ENCODE data around the gene ARMC2. TPM values are rescaled to one million over a fixed set of nuclear protein-coding genes. Genes with fewer than 3 reads are reported as not detected.
A peak's percentile ranks its signal among the peaks of the same experiment; 100 is the strongest.

ARMC2 gene
- total and polyA plus RNA-seq, 8 donors: 0.46 to 13.4 (median 2.3) TPM; not detected in 1

DNA sequence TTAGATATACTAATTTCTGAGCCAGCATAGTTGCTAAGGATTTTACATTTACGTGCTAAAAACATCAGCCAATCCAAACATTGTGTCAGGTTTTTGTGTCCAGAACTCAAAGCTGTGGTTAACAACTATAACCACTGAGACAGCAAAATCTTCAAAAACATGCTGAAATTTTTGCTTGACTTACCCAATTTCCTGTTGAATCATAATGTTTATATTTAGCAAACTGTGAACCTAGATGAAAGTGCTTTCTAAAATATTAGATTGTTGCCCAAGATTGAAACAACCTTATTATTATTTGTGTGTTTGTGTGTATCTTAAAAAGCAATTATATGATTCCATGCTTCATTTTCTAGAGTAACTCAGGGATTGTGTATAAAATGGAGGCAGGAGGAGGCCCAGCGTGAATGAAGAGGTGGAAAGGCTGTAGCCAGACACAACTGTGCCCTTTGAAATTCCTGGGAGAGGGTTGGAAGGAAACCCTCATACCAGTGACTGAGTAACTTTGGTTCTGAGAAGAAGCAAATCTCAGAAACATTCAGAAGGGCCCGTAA, 48.0 kb downstream of the ARMC2 start:
- Histone ChIP-seq H3K4me1 (peaks cover 10 to 43% (median 32%) of the 10 kb centered on the region in 4 donors), H3K4me3 (no peak overlapping the region), H3K36me3 (no peaks in the 10 kb centered on the region), H3K9me3 (no peaks in the 10 kb centered on the region), H3K27ac (peak overlapping the region; percentile 35 to 77 (median 63)), H3K27me3 (no peaks in the 10 kb centered on the region)
- intact Hi-C loops (cut with DNase I; ENCODE audit: low total_unique reads): no loop called here
- TF ChIP-seq, protein P1, sequence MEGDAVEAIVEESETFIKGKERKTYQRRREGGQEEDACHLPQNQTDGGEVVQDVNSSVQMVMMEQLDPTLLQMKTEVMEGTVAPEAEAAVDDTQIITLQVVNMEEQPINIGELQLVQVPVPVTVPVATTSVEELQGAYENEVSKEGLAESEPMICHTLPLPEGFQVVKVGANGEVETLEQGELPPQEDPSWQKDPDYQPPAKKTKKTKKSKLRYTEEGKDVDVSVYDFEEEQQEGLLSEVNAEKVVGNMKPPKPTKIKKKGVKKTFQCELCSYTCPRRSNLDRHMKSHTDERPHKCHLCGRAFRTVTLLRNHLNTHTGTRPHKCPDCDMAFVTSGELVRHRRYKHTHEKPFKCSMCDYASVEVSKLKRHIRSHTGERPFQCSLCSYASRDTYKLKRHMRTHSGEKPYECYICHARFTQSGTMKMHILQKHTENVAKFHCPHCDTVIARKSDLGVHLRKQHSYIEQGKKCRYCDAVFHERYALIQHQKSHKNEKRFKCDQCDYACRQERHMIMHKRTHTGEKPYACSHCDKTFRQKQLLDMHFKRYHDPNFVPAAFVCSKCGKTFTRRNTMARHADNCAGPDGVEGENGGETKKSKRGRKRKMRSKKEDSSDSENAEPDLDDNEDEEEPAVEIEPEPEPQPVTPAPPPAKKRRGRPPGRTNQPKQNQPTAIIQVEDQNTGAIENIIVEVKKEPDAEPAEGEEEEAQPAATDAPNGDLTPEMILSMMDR (IDR thresholded peaks at IDR 0.05): no peak
- peak in 2 of 3 donors; percentile 9 to 15 for TF ChIP-seq POLR2AphosphoS5 (IDR thresholded peaks at IDR 0.05)
- TF ChIP-seq POLR2A (IDR thresholded peaks at IDR 0.05): no peak
- DNase-seq: peak in 1 of 2 donors; percentile 48
- 41 to 53% (median 48%) methylated on average over 3 of the region's 3 CpGs for WGBS, 5 donors

DNA sequence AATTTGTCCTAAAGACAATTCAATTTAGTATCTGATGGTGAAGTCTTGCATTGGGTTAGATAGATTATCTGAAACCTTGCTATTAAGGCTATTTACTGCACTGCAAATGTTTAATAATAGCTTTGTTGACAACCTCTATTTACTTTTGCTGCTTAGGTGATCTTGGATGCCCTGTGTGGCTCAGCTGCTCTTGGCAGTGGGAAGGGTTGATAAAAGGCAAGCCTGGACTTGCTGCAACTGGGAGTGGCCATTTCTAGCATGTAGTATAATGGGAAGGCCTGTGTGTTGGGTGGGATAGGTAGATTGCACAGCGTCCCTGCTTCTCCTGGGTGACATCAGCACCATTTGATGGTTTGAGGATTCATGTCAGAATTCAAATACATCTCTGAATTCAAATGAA, 49.1 kb downstream of the ARMC2 start:
- peak; percentile 54 to 68 for DNase-seq
- TF ChIP-seq, protein P1 (IDR thresholded peaks at IDR 0.05): no peak
- TF ChIP-seq POLR2AphosphoS5 (IDR thresholded peaks at IDR 0.05): peak in 2 of 3 donors; percentile 31 to 47
- no peak overlapping the region for H3K4me3 ChIP-seq
- H3K27me3 ChIP-seq: no peaks in the 10 kb centered on the region
- H3K36me3 ChIP-seq: no peaks in the 10 kb centered on the region
- peaks cover 14 to 52% (median 39%) of the 10 kb centered on the region in 4 donors for H3K4me1 ChIP-seq
- WGBS, 5 donors: 36 to 72% (median 41%) methylated on average over 1 of the region's 1 CpG
- no peaks in the 10 kb centered on the region for H3K9me3 ChIP-seq
- intact Hi-C loops (cut with DNase I; ENCODE audit: low total_unique reads): no loop called here
- peak overlapping the region in 2 of 5 donors; percentile 15 to 77 for H3K27ac ChIP-seq

DNA sequence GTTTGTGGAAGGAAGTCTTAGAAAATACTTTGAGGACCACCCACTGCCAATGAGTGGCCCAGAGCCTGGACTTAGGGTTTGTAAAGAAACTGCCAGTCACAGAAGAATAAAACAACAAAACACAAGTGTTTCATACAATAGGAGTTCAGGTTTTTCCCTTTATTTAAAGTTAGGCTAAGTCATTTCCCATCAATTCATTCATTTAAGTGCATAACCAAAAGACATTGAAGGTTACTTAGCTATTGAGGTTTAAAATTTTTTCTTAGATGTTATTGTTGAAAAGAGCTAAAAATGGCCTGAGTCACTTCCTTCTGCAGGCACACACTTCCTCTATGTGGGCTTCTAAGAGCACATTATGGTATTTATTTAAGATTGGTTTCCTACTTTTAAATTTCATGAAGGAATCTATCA, 54.2 kb downstream of the ARMC2 start:
- no peaks in the 10 kb centered on the region for H3K36me3 ChIP-seq
- TF ChIP-seq POLR2AphosphoS5 (IDR thresholded peaks at IDR 0.05): no peak
- no peak for TF ChIP-seq EP300 (IDR thresholded peaks at IDR 0.05)
- TF ChIP-seq, protein P1 (IDR thresholded peaks at IDR 0.05): no peak
- TF ChIP-seq POLR2A (IDR thresholded peaks at IDR 0.05): no peak
- H3K4me3 ChIP-seq: no peak overlapping the region
- no peaks in the 10 kb centered on the region for H3K9me3 ChIP-seq
- H3K27ac ChIP-seq: peak overlapping the region in 3 of 5 donors; percentile 41 to 76 (median 69)
- peaks cover 9 to 57% (median 48%) of the 10 kb centered on the region in 4 donors for H3K4me1 ChIP-seq
- intact Hi-C loops (cut with DNase I; ENCODE audit: low total_unique reads): no loop called here
- peak in 1 of 2 donors; percentile 28 for DNase-seq
- no peaks in the 10 kb centered on the region for H3K27me3 ChIP-seq

DNA sequence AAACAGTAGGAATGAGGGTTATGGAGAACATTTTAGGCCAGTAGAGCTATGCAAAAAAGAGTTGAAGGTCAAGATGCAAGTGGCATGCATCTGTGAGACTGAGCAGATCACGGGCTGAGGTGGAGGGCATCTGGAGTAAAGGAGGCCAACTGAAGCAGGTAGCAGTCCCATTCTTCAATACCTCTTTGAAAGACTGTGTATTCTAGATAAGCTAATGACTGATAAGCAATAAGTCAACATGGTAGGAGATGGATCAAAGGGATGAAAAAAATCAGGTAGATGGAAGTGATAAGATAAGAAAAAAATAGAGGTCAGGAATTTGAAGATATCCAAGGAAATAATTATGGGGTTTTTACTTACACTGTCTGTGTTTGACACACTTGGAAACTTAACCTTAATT, 55.6 kb downstream of the ARMC2 start:
- no peaks in the 10 kb centered on the region for H3K9me3 ChIP-seq
- DNase-seq: peak; percentile 67 to 69
- intact Hi-C loops (cut with DNase I; ENCODE audit: low total_unique reads): no loop called here
- no peaks in the 10 kb centered on the region for H3K36me3 ChIP-seq
- peak overlapping the region in 2 of 5 donors; percentile 69 to 76 for H3K27ac ChIP-seq
- no peak overlapping the region for H3K4me3 ChIP-seq
- no peaks in the 10 kb centered on the region for H3K27me3 ChIP-seq
- H3K4me1 ChIP-seq: peaks cover 9 to 54% (median 40%) of the 10 kb centered on the region in 4 donors
- TF ChIP-seq, protein P1 (IDR thresholded peaks at IDR 0.05): no peak
- TF ChIP-seq POLR2AphosphoS5 (IDR thresholded peaks at IDR 0.05): peak in 2 of 3 donors; percentile 75 to 86
- TF ChIP-seq POLR2A (IDR thresholded peaks at IDR 0.05): no peak
- 36 to 58% (median 45%) methylated on average over 1 of the region's 1 CpG for WGBS, 5 donors
